ENCODE data around the gene RRP36.
A peak's percentile ranks its signal among the peaks of the same experiment; 100 is the strongest.
"Not testable (repeated sequence)": the region's sequence is repeated elsewhere in the genome, so short reads cannot be mapped to it uniquely, and the experiment has no call there.

The RRP36 gene

GRCh38 chr6:42989923-42990322, 31.5 kb upstream of the RRP36 start:
- no peak overlapping the region for H3K4me3 ChIP-seq (ENCODE audit: low read depth, low read length)
- no peak for DNase-seq (ENCODE audit: low read depth)
- TF ChIP-seq CTCF (IDR thresholded peaks at IDR 0.05; ENCODE audit: control insufficient read depth, extremely low read depth, insufficient read depth): no peak

GRCh38 chr6:42993445-42993844, 28.0 kb upstream of the RRP36 start:
- no peak overlapping the region for H3K4me3 ChIP-seq (ENCODE audit: low read depth, low read length)
- TF ChIP-seq CTCF (IDR thresholded peaks at IDR 0.05; ENCODE audit: control insufficient read depth, extremely low read depth, insufficient read depth): no peak
- DNase-seq (ENCODE audit: low read depth): no peak

GRCh38 chr6:42996513-42996912, 24.9 kb upstream of the RRP36 start:
- DNase-seq (ENCODE audit: low read depth): no peak

GRCh38 chr6:42998205-42998604, 23.2 kb upstream of the RRP36 start:
- DNase-seq (ENCODE audit: low read depth): not testable (repeated sequence)

More at GRCh38 chr6:42996513-42996912, 24.9 kb upstream of the RRP36 start:
- TF ChIP-seq CTCF (IDR thresholded peaks at IDR 0.05; ENCODE audit: control insufficient read depth, extremely low read depth, insufficient read depth): peak; percentile 28; the same call in 1 of the 2 replicates
- H3K4me3 ChIP-seq (ENCODE audit: low read depth, low read length): no peak overlapping the region

GRCh38 chr6:43001843-43002242, 19.6 kb upstream of the RRP36 start:
- no peak for DNase-seq (ENCODE audit: low read depth)
- H3K4me3 ChIP-seq (ENCODE audit: low read depth, low read length): no peak overlapping the region
- no peak for TF ChIP-seq CTCF (IDR thresholded peaks at IDR 0.05; ENCODE audit: control insufficient read depth, extremely low read depth, insufficient read depth)

More at GRCh38 chr6:42998205-42998604, 23.2 kb upstream of the RRP36 start:
- H3K4me3 ChIP-seq (ENCODE audit: low read depth, low read length): not testable (repeated sequence)

- no peak for TF ChIP-seq CTCF (IDR thresholded peaks at IDR 0.05; ENCODE audit: control insufficient read depth, extremely low read depth, insufficient read depth)
- no peak for DNase-seq (ENCODE audit: low read depth)
- H3K4me3 ChIP-seq (ENCODE audit: low read depth, low read length): no peak overlapping the region
These were observed 15.6 kb upstream of the RRP36 start for GRCh38 chr6:43005844-43006243.

GRCh38 chr6:43006251-43006650, 15.2 kb upstream of the RRP36 start:
- no peak for DNase-seq (ENCODE audit: low read depth)
- TF ChIP-seq CTCF (IDR thresholded peaks at IDR 0.05; ENCODE audit: control insufficient read depth, extremely low read depth, insufficient read depth): no peak

More at GRCh38 chr6:43006251-43006650, 15.2 kb upstream of the RRP36 start:
- H3K4me3 ChIP-seq (ENCODE audit: low read depth, low read length): no peak overlapping the region
